ENCODE measurements around the gene MAPK4. TPM values are rescaled to one million over a fixed set of nuclear protein-coding genes. Genes with fewer than 3 reads are reported as not detected.

MAPK4 gene
- polyA plus RNA-seq, 1 experiment: not detected

DNA sequence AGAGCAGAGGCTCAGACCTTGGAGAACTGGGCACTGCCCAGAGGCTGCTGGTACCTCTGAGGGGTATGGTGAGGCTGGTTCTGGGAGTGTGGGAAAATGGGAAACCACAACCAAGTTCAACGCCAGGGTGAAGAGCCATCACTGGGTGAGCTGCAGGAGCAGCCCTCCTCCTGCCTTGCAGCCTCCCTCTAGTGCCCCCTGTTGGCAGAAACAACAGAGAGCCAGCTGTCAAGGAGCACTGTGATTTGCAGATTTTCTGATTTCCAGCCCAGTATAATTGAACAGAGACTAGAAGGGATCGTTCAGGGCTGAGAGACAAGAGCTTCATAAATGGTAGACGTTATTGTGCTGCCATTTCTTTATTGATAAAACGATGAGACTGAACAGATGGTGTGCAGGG, 50.5 kb downstream of the MAPK4 start:
- no peak for DNase-seq (ENCODE audit: low read depth)
- Histone ChIP-seq H3K4me3 (ENCODE audit: low read depth, low read length) (no peak overlapping the region), H3K27me3 (ENCODE audit: control insufficient read depth, insufficient read depth, low read length) (no peaks in the 10 kb centered on the region), H3K36me3 (ENCODE audit: control insufficient read depth, insufficient read depth, low read length) (no peaks in the 10 kb centered on the region)
- CTCF ChIA-PET: no interaction called here
- no peak for TF ChIP-seq CTCF (IDR thresholded peaks at IDR 0.05; ENCODE audit: insufficient read depth, low read depth, low read length)
- POLR2A ChIA-PET: no interaction called here

- ChIA-PET POLR2A (no interaction called here), CTCF (no interaction called here)
- Histone ChIP-seq H3K36me3 (ENCODE audit: control insufficient read depth, insufficient read depth, low read length) (no peaks in the 10 kb centered on the region), H3K27me3 (ENCODE audit: control insufficient read depth, insufficient read depth, low read length) (no peaks in the 10 kb centered on the region), H3K4me3 (ENCODE audit: low read depth, low read length) (no peak overlapping the region)
- no peak for DNase-seq (ENCODE audit: low read depth)
- no peak for TF ChIP-seq CTCF (IDR thresholded peaks at IDR 0.05; ENCODE audit: insufficient read depth, low read depth, low read length)
These were observed 51.6 kb downstream of the MAPK4 start for GRCh38 chr18:50611529-50611941.

- ChIA-PET CTCF (no interaction called here), POLR2A (no interaction called here)
- H3K27me3 ChIP-seq (ENCODE audit: control insufficient read depth, insufficient read depth, low read length): no peaks in the 10 kb centered on the region
- no peaks in the 10 kb centered on the region for H3K36me3 ChIP-seq (ENCODE audit: control insufficient read depth, insufficient read depth, low read length)
- no peak overlapping the region for H3K4me3 ChIP-seq (ENCODE audit: low read depth, low read length)
- no peak for DNase-seq (ENCODE audit: low read depth)
- no peak for TF ChIP-seq CTCF (IDR thresholded peaks at IDR 0.05; ENCODE audit: insufficient read depth, low read depth, low read length)
These were observed 55.0 kb downstream of the MAPK4 start for GRCh38 chr18:50614838-50615237.

DNA sequence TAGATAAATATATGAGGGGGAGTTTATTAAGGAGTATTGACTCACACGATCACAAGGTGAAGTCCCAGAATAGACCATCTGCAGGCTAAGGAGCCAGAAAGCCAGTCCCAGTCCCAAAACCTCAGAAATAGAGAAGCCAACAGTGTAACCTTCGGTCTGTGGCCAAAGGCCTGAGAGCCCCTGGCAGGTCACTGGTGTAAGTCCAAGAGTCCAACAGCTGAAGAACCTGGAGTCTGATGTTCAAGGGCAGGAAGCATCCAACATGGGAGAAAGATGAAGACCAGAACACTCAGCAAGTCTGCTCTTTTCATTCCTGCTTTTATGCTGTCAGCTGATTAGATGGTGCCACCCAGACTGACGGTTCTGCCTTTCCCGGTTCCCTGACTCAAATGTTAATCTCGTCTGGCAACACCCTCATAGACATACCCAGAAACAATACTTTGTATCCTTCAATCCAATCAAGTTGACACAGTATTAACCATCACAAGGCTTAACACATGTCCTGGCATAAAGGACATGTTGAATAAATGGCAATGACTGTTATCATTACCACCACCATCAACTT, 56.7 kb downstream of the MAPK4 start:
- TF ChIP-seq CTCF (IDR thresholded peaks at IDR 0.05; ENCODE audit: insufficient read depth, low read depth, low read length): no peak
- CTCF ChIA-PET: no interaction called here
- POLR2A ChIA-PET: no interaction called here
- no peak overlapping the region for H3K4me3 ChIP-seq (ENCODE audit: low read depth, low read length)
- H3K27me3 ChIP-seq (ENCODE audit: control insufficient read depth, insufficient read depth, low read length): no peaks in the 10 kb centered on the region
- no peak for DNase-seq (ENCODE audit: low read depth)
- no peaks in the 10 kb centered on the region for H3K36me3 ChIP-seq (ENCODE audit: control insufficient read depth, insufficient read depth, low read length)

DNA sequence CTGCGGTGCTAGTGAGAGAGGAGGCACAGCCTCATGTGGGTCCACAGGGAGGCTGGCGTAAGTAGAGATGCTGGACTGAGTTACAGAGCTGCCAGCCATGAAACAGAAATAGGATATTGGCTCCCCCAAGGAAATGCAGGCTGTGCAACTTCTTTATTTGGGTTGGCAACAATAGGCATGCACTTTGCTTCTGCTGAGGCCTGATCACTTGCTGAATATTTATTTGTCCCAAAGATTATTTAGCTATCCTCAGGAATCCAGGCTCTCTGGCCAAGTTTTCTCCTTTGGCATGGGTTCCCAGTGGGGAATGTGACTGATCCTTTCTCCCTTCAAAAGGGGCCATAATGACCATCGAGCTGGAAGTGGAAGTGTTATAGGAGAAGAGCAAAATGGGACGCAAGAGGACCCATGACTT, 60.0 kb downstream of the MAPK4 start:
- H3K36me3 ChIP-seq (ENCODE audit: control insufficient read depth, insufficient read depth, low read length): no peaks in the 10 kb centered on the region
- ChIA-PET CTCF (no interaction called here), POLR2A (no interaction called here)
- no peak for TF ChIP-seq CTCF (IDR thresholded peaks at IDR 0.05; ENCODE audit: insufficient read depth, low read depth, low read length)
- H3K4me3 ChIP-seq (ENCODE audit: low read depth, low read length): no peak overlapping the region
- no peak for DNase-seq (ENCODE audit: low read depth)
- no peaks in the 10 kb centered on the region for H3K27me3 ChIP-seq (ENCODE audit: control insufficient read depth, insufficient read depth, low read length)
